HG03521 (cell line): ENCODE results near the gene LMO3.

Source experiments
- ATAC-seq: cut with Tn5 transposase; IDR thresholded peaks from one replicate; pipeline ENCODE4 v1.9.1; 2021; ENCODE audit warnings: mild to moderate bottlenecking, moderate library complexity; ENCODE audit not compliant: unreplicated experiment

The LMO3 gene

DNA sequence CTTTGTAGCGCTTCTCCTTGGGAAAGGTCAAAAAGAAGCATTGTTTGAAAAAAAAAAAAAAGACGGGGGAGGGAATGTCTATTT lies at the start of gene LMO3:
TSS of gene LMO3 (minus strand) at position 46 of the 84 bp plus-strand sequence. CDS start 5,302 bp downstream, outside the sequence.
- no peak for ATAC-seq

DNA sequence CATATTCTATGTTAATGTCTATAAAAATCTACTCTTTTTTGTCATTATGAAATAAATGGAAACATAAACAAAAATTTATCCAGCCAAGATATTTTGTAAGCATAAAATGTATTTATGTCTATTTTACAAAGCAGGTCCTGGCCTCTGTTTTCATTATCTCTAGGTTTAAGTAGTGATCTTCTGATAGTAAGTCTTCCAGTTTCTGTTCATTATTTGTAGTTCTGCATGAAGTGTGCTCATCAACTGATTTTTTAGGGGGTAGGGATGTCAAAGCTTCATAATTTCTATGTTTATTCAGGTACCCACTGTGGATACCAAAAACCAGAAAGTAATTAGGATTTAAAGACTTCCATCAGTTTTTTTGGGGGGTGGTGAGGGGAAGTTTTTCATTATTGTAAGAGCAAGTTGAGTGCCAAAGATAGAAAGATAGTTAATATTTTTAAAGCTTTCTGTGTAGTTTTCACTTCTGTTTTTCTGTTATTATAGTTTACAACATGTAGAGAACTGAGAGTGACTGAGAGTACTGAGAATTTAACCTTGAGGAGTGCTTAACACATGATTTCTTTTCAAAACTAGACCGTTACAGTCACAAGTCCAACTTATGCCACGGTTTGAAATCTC lies 30.6 kb upstream of the LMO3 start:
- ATAC-seq: peak; percentile 91

DNA sequence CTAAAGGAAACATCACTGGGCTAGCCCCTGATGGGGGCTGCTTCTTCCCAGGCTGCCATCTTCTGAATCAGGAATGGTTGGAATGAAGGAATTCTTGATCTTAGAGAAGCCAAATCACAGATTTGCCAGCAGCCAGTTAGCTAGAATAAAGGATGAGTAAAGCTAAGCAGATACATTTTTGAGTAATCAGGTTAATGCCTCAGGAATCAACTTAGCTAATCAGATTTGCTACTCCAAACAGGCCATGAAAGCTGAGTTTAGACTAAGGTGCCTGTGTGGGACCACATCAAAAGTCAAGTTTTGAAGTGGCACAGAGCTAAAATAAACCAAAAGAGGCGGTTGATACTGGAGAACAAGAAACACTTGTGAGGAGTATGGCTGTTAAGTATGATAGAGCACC lies 28.8 kb upstream of the LMO3 start:
- ATAC-seq: no peak

DNA sequence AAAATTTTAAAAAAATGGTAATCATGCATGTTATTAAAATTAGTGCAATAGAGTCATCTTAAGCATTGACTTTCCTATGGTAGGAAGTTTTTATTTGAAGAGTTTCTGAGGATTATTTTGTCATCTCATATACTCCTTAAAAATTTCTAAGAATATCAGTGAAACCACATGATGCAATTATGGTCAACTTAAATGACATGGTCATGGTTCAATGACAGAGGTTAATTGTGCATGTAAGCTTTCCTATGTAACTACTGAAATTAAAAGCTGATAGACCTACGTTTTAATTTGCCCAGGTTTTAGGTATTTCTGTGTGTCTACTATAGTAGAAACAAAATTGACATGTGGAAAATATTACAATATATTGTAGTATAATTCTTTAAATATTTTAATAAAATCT lies 21.0 kb upstream of the LMO3 start:
- ATAC-seq: no peak

DNA sequence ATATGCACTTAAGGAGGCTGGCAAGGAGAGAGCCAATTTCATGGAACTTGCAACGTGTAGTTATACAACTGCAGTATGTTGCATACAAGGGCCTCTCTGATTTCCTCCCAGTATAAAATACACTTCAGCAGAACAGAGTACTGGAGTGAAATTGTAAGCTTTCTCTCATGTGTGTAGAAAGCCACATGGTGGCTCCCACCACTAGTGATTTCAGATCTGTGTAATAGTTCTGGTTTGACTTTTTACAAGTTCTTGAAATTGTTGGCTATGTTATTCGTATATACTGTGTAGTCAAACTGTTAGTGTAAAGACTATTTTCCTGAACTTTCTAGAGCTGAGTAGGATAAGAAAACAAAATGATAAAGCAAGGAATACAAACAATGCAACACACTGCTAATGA lies 16.4 kb upstream of the LMO3 start:
- no peak for ATAC-seq

DNA sequence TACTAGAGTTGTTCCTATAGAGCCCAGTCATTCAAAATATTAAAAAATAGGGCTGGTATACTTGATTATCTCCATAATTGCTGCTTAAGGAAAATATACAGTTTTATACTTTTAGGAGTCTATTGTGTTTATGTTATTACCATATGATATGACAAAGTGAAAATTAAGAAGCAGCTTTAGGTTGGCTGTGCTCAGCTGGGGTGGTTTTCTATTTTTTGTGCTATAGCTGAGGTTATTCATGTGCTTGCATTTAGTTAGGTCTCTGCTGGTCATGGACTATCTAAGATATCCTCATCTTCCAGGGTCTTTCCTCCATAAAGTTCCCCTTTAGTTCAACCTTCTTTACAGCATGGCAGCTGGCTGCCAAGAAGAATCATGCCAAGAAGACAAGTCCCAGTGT lies 13.6 kb upstream of the LMO3 start:
- no peak for ATAC-seq

DNA sequence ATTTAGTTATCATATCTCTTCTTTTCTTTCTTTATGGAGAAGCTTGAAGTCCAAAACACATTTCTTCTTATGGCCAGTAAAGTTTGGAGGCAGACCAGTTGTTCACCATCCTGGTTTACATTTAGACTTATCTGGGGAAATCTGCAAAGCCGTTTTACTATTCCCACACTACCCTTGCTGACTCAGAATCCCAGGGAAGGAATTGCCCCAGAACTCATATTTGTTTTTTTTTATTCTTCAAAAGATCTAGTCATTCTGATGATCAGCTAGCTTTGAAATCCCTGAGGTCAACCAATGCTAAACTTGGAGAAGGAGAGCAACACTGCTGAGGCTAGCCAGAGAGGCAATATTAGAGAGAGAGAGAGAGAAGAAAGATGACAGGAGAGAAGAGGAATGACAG lies 12.3 kb upstream of the LMO3 start:
- ATAC-seq: no peak

DNA sequence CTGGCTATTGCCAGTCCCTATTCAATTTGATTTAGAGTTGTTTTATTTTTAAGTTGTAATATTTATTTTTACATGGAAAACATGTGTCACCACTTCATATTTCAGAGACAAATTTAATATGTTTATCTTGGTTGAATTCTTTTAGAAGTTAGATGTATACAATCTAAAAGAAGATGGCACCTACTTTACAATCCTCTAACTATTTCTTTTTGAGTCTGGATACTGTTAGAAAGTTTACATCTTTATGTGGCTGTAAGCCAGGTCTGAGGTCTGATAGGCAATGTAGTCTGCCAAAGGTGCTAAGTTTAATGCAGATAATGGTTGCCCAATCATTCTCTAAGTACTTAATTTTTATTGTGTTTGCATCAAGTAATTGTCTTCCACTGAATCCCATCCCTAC lies 7.2 kb upstream of the LMO3 start:
- ATAC-seq: no peak

DNA sequence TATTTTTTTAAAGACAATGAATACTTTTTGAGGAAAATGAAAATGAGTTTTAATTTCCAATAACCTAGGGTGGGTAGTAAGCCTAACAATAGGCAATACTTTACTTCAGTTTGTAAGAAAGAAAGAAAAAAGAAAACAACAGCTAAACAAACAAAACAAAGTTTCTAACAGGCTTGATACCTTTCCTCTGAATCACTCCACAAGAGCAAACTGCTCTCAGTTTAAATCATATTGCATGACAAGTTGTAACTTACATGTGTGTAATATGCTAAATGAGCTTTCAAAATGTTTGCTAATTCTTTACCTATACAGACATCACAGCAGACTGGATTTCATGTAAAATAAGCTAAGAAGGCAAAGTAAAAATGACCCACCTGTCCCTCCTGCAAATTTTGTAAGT lies 6.7 kb upstream of the LMO3 start:
- ATAC-seq: no peak

DNA sequence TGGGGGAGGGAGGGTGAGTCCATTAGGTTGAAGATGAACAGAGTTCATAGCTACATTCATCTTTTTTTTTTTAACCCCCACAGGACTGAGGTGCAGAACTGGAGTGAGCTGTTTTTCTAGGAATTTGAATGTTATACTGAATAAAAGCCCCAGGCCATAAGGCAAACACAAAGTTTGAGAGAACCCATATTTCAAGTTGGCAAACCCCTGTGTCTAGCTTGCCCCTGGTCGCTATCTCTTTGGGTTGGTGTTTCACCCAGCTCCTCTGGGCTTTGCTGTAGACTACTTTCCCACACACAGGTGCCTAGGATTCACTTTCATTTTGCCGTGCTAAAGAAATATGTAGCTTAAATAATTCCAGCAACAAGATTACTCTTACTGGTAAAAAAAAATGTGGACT lies 5.2 kb upstream of the LMO3 start:
- no peak for ATAC-seq

DNA sequence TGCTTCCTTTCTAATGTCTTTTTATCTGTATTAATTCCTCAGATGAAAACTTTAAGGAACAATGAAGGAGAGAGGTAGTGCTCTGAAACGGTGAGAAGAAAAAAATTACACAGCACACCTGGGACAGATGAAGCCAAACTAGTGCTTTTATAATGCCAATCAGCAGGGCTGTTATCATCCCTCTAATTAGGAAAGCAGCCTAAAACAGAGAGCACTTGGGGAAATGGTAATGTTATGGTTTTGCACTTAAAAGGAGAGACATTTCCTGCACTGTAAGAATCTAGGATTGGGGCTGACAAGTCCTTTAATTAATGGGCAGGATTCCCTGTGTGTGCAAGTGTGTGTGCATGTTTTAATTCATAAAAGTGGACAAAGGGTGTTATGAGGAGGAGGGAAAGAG lies 4.8 kb upstream of the LMO3 start:
- no peak for ATAC-seq

DNA sequence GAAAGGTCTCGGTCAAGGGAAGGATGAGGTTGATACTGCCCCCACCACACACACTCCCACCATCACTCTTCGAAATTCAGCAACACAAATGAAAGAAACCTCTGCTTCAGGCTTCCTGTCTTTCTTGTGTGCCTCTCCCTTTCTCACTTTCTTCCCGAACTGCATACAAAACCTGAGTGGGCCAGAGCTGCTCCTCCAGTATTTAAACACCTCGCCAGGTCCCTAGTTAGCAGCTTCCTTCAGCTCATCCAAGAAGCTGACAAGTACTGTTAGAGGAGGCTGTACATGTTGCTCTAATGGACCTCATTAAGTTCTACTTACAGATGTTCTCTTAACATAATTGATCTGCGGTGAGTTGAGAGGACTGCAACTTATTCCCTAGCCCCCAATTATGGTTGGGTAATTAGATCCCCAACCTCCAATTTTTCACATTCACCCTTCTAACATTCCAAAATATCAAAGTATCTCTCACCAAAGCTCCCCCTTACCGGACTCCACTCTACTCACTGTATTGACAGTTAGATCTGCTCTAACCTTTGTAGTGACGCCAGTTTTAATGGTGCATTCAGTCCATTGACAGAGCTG lies 4.1 kb upstream of the LMO3 start:
- ATAC-seq: no peak

DNA sequence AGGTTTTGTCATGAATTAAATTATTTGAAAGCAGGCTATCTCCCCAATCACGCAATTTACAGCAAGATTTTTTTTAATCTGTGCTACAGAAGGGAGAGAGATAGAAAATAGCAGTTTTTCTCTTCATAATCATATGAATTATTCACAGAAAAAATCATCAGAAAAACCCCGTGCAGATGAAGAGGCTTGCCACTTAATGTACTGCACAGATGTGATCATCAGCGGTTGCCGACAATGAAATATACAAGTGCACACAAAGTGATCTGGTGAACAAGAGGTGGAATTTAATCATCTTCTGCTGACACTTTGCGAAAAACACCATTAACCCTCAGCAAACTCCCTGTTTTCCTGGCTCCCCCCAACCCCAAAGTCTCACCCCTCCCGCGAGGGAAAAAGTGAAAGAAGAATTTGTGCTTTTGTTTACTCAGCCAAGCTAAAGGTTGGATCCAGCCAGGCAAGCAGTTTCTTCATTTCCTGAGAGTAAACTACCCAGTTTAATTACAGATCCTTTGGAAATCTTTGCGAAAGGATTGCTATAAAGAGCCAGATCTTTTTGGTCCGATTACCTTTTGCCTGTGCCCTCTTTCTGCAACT lies 3.1 kb upstream of the LMO3 start:
- no peak for ATAC-seq

DNA sequence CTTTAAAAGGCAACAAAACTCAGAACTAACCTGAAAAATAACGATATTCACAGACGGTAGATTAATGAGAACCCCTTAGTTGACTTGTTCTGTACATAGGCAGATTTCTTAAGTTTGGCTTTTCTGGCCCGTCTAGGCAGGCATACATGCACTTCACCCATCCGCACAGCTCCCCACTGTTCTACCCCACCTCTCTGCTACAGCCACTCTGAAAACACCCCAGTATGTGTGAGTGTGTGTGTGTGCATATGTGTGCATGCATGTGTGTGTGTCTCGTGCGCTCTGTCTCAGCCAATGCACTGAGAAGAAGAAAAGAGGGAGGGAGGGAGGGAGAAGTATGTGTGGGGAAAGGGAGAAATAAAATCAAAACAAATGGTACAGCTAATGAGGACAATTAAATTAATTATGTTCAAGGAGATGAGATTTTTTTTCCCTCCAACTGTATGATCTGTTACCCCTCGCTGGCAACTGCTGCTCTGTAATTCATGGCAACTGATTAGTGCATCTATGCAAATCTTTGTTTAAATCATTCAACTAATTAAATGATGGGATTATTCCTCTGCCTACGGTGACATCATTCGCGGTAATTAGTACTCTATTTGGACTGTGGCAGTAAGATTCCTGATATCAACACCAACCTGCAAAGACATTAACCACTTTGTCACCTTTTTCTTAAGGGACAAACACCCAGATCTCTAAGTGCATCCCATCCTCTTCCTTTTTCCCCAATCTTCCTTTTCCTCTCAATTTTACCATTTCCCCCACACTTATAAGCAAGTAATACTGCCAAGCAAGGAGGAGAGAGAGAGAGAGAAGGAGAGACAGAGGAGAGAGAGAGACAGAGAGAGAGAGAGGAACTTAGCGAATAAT lies 2.2 kb upstream of the LMO3 start:
- ATAC-seq: no peak

DNA sequence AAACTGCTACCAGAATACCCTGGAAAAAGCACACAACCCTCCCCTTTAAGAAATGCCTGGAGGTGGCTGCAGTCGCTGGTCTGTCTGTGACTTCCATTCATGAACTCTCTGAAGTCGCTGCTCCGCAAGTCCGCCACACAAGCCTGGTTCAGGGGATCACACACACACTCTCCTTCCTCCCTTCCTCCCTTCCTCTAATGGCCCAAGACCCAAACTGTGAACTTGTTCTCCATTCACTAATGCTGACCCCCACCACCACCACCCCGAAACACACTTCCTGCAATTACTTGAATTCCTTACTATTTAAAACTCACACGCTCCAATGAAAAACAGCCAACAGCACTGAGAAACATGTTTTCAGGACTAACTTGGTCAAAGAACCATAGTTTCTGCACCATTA lies 1.0 kb upstream of the LMO3 start:
- ATAC-seq: no peak

DNA sequence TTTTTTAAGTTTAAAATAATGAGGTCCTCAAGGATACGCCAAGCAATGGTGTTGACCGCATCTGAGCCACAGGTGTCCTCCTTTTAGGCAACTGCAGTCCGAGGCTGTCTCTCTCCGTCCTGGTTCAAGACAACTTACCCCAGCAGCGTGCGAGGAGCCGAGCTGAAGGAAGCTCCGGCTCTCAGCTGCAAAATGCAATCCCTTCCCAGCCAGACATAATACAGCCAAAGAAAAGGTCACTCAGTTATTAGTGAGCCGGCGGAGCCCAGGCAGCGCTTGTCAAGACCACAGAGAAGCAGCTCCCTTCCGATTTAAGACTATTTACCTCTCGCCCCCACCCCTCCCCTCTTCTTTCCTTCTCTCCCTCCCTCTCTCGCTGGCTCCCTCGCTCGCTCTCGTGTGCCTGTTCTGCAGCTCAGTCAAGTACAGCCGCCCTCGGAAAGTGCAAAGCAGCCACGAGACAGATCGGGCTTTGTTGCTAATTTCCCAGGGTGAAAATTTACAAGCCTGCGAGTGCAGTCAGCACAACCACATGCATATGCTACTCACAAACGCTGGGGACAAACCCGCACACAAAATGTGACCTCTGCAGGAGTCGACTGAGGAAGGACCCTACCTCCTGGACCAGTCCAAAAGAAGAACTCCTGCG lies 363 bp upstream of the LMO3 start:
- ATAC-seq: no peak

DNA sequence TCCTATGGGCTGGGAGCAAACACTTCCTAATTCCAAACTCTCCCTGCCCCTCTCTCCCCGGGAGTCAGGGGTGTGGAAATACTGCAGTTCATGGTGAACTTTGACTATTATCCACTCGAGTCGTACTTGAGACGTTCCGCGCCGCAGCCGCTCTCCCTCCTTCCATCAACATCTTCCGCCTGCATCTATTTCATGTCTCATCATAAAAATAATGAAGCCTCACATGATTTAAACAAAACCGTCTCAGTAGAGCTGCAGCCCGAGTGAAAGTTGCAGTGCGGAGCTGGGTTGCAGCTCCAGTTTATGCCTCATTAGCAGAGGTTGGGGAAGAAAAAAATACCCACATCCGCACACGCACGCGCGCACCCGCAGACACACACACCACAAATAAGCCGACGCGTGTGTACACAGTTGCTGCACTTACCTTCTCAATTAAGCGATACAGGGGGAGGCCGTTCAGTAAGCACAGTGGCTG lies 283 bp downstream of the LMO3 start:
- ATAC-seq: no peak

DNA sequence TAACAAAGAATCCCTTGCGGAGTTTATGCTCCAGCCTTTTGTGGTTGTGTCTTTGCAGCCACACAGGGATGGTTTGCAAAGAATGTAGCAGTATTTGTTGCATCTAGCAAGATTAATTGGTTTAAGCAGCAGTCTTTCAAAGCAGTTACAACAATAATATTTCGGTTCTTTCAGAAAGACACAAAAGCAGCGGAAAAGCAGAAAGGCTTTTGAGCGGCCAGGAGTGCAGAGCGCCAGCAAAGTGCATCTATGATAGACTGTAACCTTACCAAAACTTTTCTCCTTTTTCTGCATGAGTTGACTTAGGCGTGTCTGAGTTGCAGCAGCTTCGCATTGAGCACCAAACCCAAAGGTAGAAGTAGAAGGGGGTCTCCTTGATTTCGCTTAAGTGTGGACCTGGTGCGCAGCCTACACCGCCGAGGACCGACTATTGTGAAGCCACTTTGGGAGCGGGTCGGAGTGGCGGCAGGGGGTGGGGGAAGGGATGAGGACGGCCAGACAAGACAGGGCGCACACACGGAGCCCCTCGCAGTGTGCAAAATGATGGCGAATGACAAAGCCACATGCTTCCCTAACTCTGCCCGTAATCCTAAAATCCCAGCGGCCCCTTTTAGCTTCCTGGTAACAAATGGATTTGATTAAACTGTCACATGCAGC lies 1.2 kb downstream of the LMO3 start:
- ATAC-seq: no peak

DNA sequence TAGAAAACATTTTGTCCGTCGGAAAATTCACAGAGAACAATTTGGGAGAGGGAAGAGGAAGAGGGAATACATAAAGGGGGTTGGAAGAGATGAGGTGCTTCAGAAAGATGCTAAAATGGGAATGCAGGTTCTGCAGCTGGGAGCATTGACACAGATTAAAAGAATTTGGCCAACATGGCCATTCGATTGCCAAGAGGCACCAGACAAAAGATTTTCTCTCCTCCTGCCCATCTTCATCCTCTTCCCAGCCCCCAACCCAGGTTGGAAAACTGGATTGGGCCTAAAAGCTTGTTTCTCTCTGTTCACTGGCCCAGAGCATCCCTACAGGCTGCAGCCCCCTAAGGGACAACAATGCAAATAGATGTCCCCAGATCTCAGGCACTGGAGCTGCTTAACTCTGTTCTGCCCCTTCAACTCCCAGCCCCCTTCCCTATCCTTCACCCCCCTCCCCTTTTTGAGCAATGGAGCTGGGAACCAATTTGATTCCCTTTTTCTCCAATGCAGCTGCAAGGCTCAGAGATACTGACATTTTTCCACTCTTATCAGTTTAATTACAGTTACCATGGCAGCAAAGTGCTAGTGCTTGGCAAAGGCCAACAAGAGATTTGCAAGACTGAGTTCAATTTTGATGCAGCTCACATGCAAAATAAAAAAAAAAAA lies 1.9 kb downstream of the LMO3 start:
- no peak for ATAC-seq

DNA sequence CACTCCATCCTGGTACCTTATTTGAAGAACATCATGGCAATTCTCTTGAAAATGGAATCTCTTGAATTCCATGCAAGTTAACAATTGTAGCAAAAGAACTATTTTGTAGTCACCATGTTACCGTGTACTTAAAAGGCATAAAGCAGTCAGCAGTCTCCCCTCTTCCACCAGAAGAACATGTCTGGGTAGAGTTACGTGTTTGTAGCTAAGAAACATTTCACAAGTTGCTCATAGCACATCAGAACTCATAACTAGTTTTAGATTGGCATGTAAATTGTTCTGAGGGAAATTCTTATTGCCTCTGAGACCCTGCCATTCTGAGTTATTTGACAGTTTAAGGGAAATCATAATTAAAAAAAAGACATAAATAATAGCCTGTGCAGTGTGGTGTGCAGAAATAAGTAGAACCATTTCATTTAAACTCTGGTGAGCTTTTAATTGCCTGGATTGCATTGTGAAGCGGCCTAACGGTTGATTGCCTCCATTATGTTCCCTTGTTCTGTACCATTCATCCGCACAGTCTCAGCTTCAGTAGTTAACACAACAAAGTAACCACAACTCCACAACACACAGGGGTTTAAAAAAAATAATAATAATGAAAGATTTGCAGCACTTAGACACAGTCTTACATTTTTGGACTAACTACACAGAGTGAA lies 2.6 kb downstream of the LMO3 start:
- no peak for ATAC-seq
